K562 (cell line): ENCODE measurements around the gene LRRK1. TPM values are rescaled to one million over a fixed set of nuclear protein-coding genes. Genes with fewer than 3 reads are reported as not detected.

Source experiments
- ATAC-seq: fragments of 200-7000 bp; cut with Tn5 transposase; 3 replicates; pipeline ENCODE4 v1.9.1; 2020; ENCODE audit warnings: moderate library complexity
- BruUV-seq: library from RNA; stranded (reverse); fragments of 400-500 nt; replicated peaks from 2 replicates; lab custom pipeline; 2021; lab: Mats Ljungman, UMichigan
- CTCF ChIA-PET: fragments of 300-600 bp; formaldehyde crosslinking; extraction: SDS; loops from one replicate; lab custom pipeline; 2021; ENCODE audit warnings: low intra/inter-chr PET ratio; lab: Yijun Ruan, JAX
- POLR2A ChIA-PET: fragments of 300-600, 350-650 bp; sonication (Branson Sonifier 250); formaldehyde crosslinking; extraction: SDS; loops from one replicate; lab custom pipeline; 2021; ENCODE audit warnings: antibody characterized with exemption, inconsistent platforms; lab: Yijun Ruan, JAX
- DNase-seq, 4 experiments: peaks; one replicate each; pipeline versions ENCODE4 v3.0.0 to v3.0.0-alpha.2; 2011 to 2018; ENCODE audit warnings: low spot score in 3 of 4, mixed read lengths in 3 of 4; ENCODE audit errors: extremely low read depth in 1 of 4
- FAIRE-seq: peaks from 2 replicates; lab custom pipeline; 2011; peaks lifted over from hg19 to GRCh38; lab: Jason Lieb, UNC
- H2AFZ ChIP-seq: 2 replicates; pipeline ENCODE4 v1.6.0; 2011; ENCODE audit warnings: low read depth, low read length, control low read depth, inconsistent platforms
- H3K27ac ChIP-seq: fragments of 200-600 bp; 3 replicates; pipeline ENCODE4 v1.8.0; 2011; ENCODE audit warnings: low read depth, mild to moderate bottlenecking, control low read depth, inconsistent platforms, low read length, moderate library complexity, mixed read lengths; ENCODE audit errors: extremely low read depth
- H3K27me3 ChIP-seq, 2 experiments: fragments of 300-600 bp in 1 of 2; 2 replicates in 1 of 2; 3 replicates in 1 of 2; pipeline versions ENCODE4 v1.6.0 to v1.8.0; 2011; ENCODE audit warnings: inconsistent platforms in 2 of 2, low read length in 2 of 2, mild to moderate bottlenecking in 1 of 2, mixed read lengths in 1 of 2, moderate library complexity in 1 of 2; ENCODE audit not compliant: control insufficient read depth in 2 of 2, insufficient read depth in 2 of 2
- H3K36me3 ChIP-seq: fragments of 300-600 bp; 3 replicates; pipeline ENCODE4 v1.8.0; 2011; ENCODE audit warnings: mild to moderate bottlenecking, low read length, inconsistent platforms; ENCODE audit not compliant: control insufficient read depth, insufficient read depth
- H3K4me1 ChIP-seq, 2 experiments: fragments of 200-600 bp in 1 of 2; replicated peaks in 1 of 2; 2 replicates in 1 of 2; 3 replicates in 1 of 2; pipeline versions ENCODE4 v1.5.1 to v1.8.0; 2011; ENCODE audit warnings: inconsistent platforms in 2 of 2, low read length in 2 of 2, mild to moderate bottlenecking in 1 of 2, mixed read lengths in 1 of 2, moderate library complexity in 1 of 2; ENCODE audit not compliant: control insufficient read depth in 2 of 2, insufficient read depth in 2 of 2
- H3K4me2 ChIP-seq: 2 replicates; pipeline ENCODE4 v1.6.1; 2011; ENCODE audit warnings: low read length, control low read depth, inconsistent platforms, mixed read lengths; ENCODE audit not compliant: insufficient read depth
- H3K4me3 ChIP-seq: fragments of 200-600 bp; sonication (generic), shearing (Covaris generic); 2 replicates; pipeline ENCODE4 v1.5.1; 2016; ENCODE audit warnings: control low read depth, inconsistent platforms
- H3K79me2 ChIP-seq: fragments of 200-600 bp; 3 replicates; pipeline ENCODE4 v1.8.0; 2011; ENCODE audit warnings: low read length, inconsistent platforms; ENCODE audit not compliant: control insufficient read depth, insufficient read depth
- H3K9ac ChIP-seq, 2 experiments: 2 replicates each; pipeline versions ENCODE4 v1.6.0 to v1.6.1; 2011; ENCODE audit warnings: low read depth in 2 of 2, low read length in 2 of 2, control low read depth in 1 of 2, inconsistent platforms in 1 of 2, mild to moderate bottlenecking in 1 of 2, mixed read lengths in 1 of 2; ENCODE audit not compliant: insufficient read depth in 1 of 2
- H3K9me1 ChIP-seq: one replicate; pipeline ENCODE4 v1.6.0; 2011; ENCODE audit warnings: inconsistent platforms, mild to moderate bottlenecking, low read length, moderate library complexity; ENCODE audit not compliant: control insufficient read depth, insufficient read depth
- H3K9me3 ChIP-seq: replicated peaks from 2 replicates; pipeline ENCODE4 v1.5.1; 2011; ENCODE audit warnings: low read depth, low read length, inconsistent platforms; ENCODE audit not compliant: control insufficient read depth, insufficient read depth
- H4K20me1 ChIP-seq: replicated peaks from 2 replicates; pipeline ENCODE4 v1.6.1; 2011; ENCODE audit warnings: low read length, inconsistent platforms, mixed read lengths; ENCODE audit not compliant: control insufficient read depth, insufficient read depth
- CHD4 ChIP-seq: fragments of 200-600 bp; sonication (generic); IDR thresholded peaks from 3 replicates; pipeline ENCODE4 v1.6.1; 2012; ENCODE audit warnings: low read depth, mild to moderate bottlenecking, mixed read lengths, low read length, inconsistent platforms; ENCODE audit not compliant: insufficient read depth, insufficient replicate concordance, poor library complexity, severe bottlenecking
- DACH1 ChIP-seq: fragments of 450-650 bp; IDR thresholded peaks from 2 replicates; pipeline ENCODE4 v1.6.1; 2018; ENCODE audit not compliant: partially characterized antibody
- FOXA1 ChIP-seq: fragments of 450-650 bp; IDR thresholded peaks from 2 replicates; pipeline ENCODE4 v1.6.1; 2016; ENCODE audit warnings: mild to moderate bottlenecking, borderline replicate concordance
- LARP7 ChIP-seq: fragments of 450-650 bp; IDR thresholded peaks from 2 replicates; pipeline ENCODE4 v1.6.1; 2016
- POLR3A ChIP-seq: IDR thresholded peaks from 2 replicates; pipeline ENCODE4 v1.6.1; 2011; ENCODE audit warnings: borderline replicate concordance, mild to moderate bottlenecking, moderate library complexity; ENCODE audit not compliant: insufficient read length, insufficient read depth; ENCODE audit errors: extremely low read depth
- TGIF2 ChIP-seq: sonication (generic); formaldehyde crosslinking; IDR thresholded peaks from 2 replicates; pipeline ENCODE4 v1.8.1; 2022; ENCODE audit warnings: mild to moderate bottlenecking, missing genetic modification reagents, moderate library complexity
- ZNF75A ChIP-seq: fragments of 450-650 bp; formaldehyde crosslinking; IDR thresholded peaks from 2 replicates; pipeline ENCODE4 v1.4.0; 2020; ENCODE audit warnings: mild to moderate bottlenecking
- WGBS: fragments of 100-300 bp; shearing (Covaris generic); methylation state at CpG from one replicate; pipeline ENCODE4 v1.1.6; 2016; ENCODE audit warnings: low coverage, mixed read lengths; ENCODE audit not compliant: insufficient coverage; ENCODE audit errors: missing lambda C conversion rate; 5-methylcytosine and 5-hydroxymethylcytosine counted together
- in situ Hi-C: fragments of 300-500 bp; cut with MboI; formaldehyde crosslinking; loops from 4 replicates; pipeline ENCODE4 v1.15.0; 2018; ENCODE audit warnings: inconsistent platforms, mixed read lengths
- intact Hi-C: fragments of 100-400 bp; cut with micrococcal nuclease; formaldehyde crosslinking; loops from 2 replicates; pipeline ENCODE4 v1.14.2; 2022
- polyA plus RNA-seq, 8 experiments: library from polyadenylated mRNA; depleted of rRNA in 4 of 8; stranded (reverse) in 5 of 8; unstranded in 3 of 8; fragments of >200 nt; fragmentation: Nextera tagmentation in 2 of 8; fragmentation: Illumina TruSeq in 1 of 8; extraction: Ambion mirVana in 2 of 8; extraction: Trizol in 1 of 8; gene quantifications; 2 replicates each; pipeline versions ENCODE4 v1.2.1 to v1.2.3, GENCODE V29; 2011 to 2014; ENCODE audit warnings: inconsistent platforms in 1 of 8, missing spikeins in 1 of 8
- total RNA-seq, 7 experiments: library from RNA; depleted of rRNA in 6 of 7; stranded (reverse); fragments of >200 nt in 6 of 7; fragmentation: Illumina TruSeq in 2 of 7; extraction: Trizol in 2 of 7; gene quantifications; 2 replicates each; pipeline versions ENCODE4 v1.2.1 to v1.2.3, GENCODE V29; 2011 to 2021; ENCODE audit warnings: low replicate concordance in 1 of 7
- TF ChIP-seq, protein P1 (sequence below): sonication (generic); formaldehyde crosslinking; IDR thresholded peaks from 2 replicates; pipeline ENCODE4 v1.8.1; 2022; ENCODE audit warnings: missing genetic modification reagents
- TF ChIP-seq, protein P2 (sequence below): fragments of 450-650 bp; formaldehyde crosslinking; IDR thresholded peaks from 2 replicates; pipeline ENCODE4 v1.4.0; 2020; ENCODE audit warnings: mild to moderate bottlenecking, mixed read lengths
- TF ChIP-seq, protein P3 (sequence below): fragments of 450-650 bp; IDR thresholded peaks from 2 replicates; pipeline ENCODE4 v1.7.1; 2018; ENCODE audit warnings: mild to moderate bottlenecking, low read depth; ENCODE audit not compliant: partially characterized antibody
- TF ChIP-seq, protein P4 (sequence below), 2 experiments: fragments of 450-650 bp in 1 of 2; sonication (generic) in 1 of 2; formaldehyde crosslinking in 1 of 2; IDR thresholded peaks in 1 of 2; conservative IDR thresholded peaks in 1 of 2; 2 replicates each; pipeline versions ENCODE4 v1.6.1 to v1.8.1; 2016 to 2023; ENCODE audit warnings: mild to moderate bottlenecking in 2 of 2, moderate library complexity in 2 of 2, inconsistent platforms in 1 of 2, missing genetic modification reagents in 1 of 2
- TF ChIP-seq, protein P5 (sequence below): sonication (generic); formaldehyde crosslinking; IDR thresholded peaks from 2 replicates; pipeline ENCODE4 v1.8.0; 2022; ENCODE audit warnings: mild to moderate bottlenecking, missing genetic modification reagents

Gene LRRK1
- total and polyA plus RNA-seq, 9 of the 15 experiments (the other 6 are each of a cell fraction or from before 2014, with no cell fraction given), result 0.01 to 1.5 (median 0.11) TPM

DNA sequence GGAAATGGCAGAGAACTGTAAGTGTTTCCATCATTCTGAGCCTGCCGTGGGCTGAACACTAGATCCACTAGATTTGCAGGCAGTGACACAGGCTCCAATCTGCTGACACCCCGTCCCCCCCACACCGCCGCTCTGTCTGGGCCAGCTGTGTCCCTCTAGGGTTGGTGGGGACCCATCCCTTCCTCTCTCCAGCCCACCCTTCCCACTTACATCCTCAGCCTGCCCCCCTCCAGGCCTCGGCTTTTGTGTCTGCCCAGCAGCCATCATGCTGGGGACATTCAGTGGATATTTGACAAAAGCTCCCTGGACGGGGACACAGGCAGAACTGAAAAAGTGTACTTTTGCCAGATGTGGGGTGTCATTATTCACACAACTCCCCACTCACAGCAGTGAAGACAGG is 10.7 kb upstream of the LRRK1 start:
- Histone ChIP-seq H2AFZ (no peak overlapping the region), H3K27me3 (peaks cover 22 to 48% of the 10 kb centered on the region in 2 experiments), H3K36me3 (no peaks in the 10 kb centered on the region), H4K20me1 (no peaks in the 10 kb centered on the region), H3K9me1 (no peaks in the 10 kb centered on the region), H3K4me1 (no peaks in the 10 kb centered on the region), H3K4me2 (no peak overlapping the region), H3K27ac (no peak overlapping the region), H3K4me3 (no peak overlapping the region), H3K79me2 (no peaks in the 10 kb centered on the region)
- FAIRE-seq (no peak), DNase-seq (no peak), ATAC-seq (no peak)
- intact Hi-C loops (no loop called here), in situ Hi-C loops (loop anchor here (25.0 kb wide), 1 partner anchor 354 kb away; the partner anchor contains the start of gene CHSY1)
- ChIA-PET POLR2A (interaction anchor here (0.6 kb wide), 1 partner anchor 10 kb away, joined by 3 read pairs; no protein-coding TSS in a partner anchor), CTCF (no interaction called here)
- 3% methylated on average over 6 of the region's 6 CpGs for WGBS
- TF ChIP-seq TGIF2 (no peak), LARP7 (no peak), POLR3A (no peak), CHD4 (no peak), ZNF75A (CRISPR knock-in tag) (no peak), FOXA1 (no peak), DACH1 (no peak)
- TF ChIP-seq, protein P1, sequence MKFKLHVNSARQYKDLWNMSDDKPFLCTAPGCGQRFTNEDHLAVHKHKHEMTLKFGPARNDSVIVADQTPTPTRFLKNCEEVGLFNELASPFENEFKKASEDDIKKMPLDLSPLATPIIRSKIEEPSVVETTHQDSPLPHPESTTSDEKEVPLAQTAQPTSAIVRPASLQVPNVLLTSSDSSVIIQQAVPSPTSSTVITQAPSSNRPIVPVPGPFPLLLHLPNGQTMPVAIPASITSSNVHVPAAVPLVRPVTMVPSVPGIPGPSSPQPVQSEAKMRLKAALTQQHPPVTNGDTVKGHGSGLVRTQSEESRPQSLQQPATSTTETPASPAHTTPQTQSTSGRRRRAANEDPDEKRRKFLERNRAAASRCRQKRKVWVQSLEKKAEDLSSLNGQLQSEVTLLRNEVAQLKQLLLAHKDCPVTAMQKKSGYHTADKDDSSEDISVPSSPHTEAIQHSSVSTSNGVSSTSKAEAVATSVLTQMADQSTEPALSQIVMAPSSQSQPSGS (CRISPR knock-in tag), result no peak
- TF ChIP-seq, protein P2, sequence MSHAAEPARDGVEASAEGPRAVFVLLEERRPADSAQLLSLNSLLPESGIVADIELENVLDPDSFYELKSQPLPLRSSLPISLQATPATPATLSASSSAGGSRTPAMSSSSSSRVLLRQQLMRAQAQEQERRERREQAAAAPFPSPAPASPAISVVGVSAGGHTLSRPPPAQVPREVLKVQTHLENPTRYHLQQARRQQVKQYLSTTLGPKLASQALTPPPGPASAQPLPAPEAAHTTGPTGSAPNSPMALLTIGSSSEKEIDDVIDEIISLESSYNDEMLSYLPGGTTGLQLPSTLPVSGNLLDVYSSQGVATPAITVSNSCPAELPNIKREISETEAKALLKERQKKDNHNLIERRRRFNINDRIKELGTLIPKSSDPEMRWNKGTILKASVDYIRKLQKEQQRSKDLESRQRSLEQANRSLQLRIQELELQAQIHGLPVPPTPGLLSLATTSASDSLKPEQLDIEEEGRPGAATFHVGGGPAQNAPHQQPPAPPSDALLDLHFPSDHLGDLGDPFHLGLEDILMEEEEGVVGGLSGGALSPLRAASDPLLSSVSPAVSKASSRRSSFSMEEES, result no peak
- TF ChIP-seq, protein P3, sequence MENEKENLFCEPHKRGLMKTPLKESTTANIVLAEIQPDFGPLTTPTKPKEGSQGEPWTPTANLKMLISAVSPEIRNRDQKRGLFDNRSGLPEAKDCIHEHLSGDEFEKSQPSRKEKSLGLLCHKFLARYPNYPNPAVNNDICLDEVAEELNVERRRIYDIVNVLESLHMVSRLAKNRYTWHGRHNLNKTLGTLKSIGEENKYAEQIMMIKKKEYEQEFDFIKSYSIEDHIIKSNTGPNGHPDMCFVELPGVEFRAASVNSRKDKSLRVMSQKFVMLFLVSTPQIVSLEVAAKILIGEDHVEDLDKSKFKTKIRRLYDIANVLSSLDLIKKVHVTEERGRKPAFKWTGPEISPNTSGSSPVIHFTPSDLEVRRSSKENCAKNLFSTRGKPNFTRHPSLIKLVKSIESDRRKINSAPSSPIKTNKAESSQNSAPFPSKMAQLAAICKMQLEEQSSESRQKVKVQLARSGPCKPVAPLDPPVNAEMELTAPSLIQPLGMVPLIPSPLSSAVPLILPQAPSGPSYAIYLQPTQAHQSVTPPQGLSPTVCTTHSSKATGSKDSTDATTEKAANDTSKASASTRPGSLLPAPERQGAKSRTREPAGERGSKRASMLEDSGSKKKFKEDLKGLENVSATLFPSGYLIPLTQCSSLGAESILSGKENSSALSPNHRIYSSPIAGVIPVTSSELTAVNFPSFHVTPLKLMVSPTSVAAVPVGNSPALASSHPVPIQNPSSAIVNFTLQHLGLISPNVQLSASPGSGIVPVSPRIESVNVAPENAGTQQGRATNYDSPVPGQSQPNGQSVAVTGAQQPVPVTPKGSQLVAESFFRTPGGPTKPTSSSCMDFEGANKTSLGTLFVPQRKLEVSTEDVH, result no peak
- TF ChIP-seq, protein P4, sequence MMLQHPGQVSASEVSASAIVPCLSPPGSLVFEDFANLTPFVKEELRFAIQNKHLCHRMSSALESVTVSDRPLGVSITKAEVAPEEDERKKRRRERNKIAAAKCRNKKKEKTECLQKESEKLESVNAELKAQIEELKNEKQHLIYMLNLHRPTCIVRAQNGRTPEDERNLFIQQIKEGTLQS (IDR thresholded peaks at IDR 0.05), result no peak
- TF ChIP-seq, protein P4 (CRISPR knock-in tag; conservative IDR thresholded peaks at IDR 0.05), result no peak
- TF ChIP-seq, protein P5, sequence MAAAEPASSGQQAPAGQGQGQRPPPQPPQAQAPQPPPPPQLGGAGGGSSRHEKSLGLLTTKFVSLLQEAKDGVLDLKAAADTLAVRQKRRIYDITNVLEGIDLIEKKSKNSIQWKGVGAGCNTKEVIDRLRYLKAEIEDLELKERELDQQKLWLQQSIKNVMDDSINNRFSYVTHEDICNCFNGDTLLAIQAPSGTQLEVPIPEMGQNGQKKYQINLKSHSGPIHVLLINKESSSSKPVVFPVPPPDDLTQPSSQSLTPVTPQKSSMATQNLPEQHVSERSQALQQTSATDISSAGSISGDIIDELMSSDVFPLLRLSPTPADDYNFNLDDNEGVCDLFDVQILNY, result no peak
- TF ChIP-seq, all 486 proteins: peak for 0
- H3K9ac ChIP-seq, result no peak overlapping the region
- H3K9me3 ChIP-seq, result no peaks in the 10 kb centered on the region
- BruUV-seq, result no TSS peak
